Measurements from ENCODE around the gene KRTAP4-12.
"Not testable (repeated sequence)": the region's sequence is repeated elsewhere in the genome, so short reads cannot be mapped to it uniquely, and the experiment has no call there.

GRCh38 chr17:41099682-41100480 lies 24.1 kb downstream of the KRTAP4-12 start:
- not testable (repeated sequence) for TF ChIP-seq POLR2A (IDR thresholded peaks at IDR 0.05)
- TF ChIP-seq, protein P1, sequence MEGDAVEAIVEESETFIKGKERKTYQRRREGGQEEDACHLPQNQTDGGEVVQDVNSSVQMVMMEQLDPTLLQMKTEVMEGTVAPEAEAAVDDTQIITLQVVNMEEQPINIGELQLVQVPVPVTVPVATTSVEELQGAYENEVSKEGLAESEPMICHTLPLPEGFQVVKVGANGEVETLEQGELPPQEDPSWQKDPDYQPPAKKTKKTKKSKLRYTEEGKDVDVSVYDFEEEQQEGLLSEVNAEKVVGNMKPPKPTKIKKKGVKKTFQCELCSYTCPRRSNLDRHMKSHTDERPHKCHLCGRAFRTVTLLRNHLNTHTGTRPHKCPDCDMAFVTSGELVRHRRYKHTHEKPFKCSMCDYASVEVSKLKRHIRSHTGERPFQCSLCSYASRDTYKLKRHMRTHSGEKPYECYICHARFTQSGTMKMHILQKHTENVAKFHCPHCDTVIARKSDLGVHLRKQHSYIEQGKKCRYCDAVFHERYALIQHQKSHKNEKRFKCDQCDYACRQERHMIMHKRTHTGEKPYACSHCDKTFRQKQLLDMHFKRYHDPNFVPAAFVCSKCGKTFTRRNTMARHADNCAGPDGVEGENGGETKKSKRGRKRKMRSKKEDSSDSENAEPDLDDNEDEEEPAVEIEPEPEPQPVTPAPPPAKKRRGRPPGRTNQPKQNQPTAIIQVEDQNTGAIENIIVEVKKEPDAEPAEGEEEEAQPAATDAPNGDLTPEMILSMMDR (IDR thresholded peaks at IDR 0.05): not testable (repeated sequence)
